SK-N-SH (cell line): ENCODE measurements around the gene DNAJC17.

Experiments
- GABPA ChIP-seq: IDR thresholded peaks from 2 replicates; pipeline ENCODE4 v1.4.0; 2012; ENCODE audit warnings: low read depth, mild to moderate bottlenecking
- MEF2A ChIP-seq: IDR thresholded peaks from 2 replicates; pipeline ENCODE4 v1.4.0; 2012; ENCODE audit warnings: low read depth, borderline replicate concordance
- NRF1 ChIP-seq: IDR thresholded peaks from 2 replicates; pipeline ENCODE4 v1.6.1; 2012; ENCODE audit warnings: low read depth, mild to moderate bottlenecking, low read length
- POLR2AphosphoS5 ChIP-seq: IDR thresholded peaks from 2 replicates; pipeline ENCODE4 v1.6.1; 2012; ENCODE audit warnings: low read depth, low read length
- RXRA ChIP-seq: IDR thresholded peaks from 2 replicates; pipeline ENCODE4 v1.4.0; 2012; ENCODE audit warnings: low read depth, mild to moderate bottlenecking, borderline replicate concordance
- SIN3A ChIP-seq: IDR thresholded peaks from 2 replicates; pipeline ENCODE4 v1.6.1; 2012; ENCODE audit warnings: low read depth, mild to moderate bottlenecking, low read length, moderate library complexity, borderline replicate concordance
- SMC3 ChIP-seq: IDR thresholded peaks from 2 replicates; pipeline ENCODE4 v1.6.1; 2012; ENCODE audit warnings: low read depth, low read length, improper control_type of control experiment
- TAF1 ChIP-seq: IDR thresholded peaks from 2 replicates; pipeline ENCODE4 v1.6.1; 2012; ENCODE audit warnings: low read depth, mild to moderate bottlenecking, low read length, moderate library complexity, borderline replicate concordance
- TCF12 ChIP-seq: IDR thresholded peaks from 2 replicates; pipeline ENCODE4 v1.4.0; 2012
- TF ChIP-seq, protein P1 (sequence below): fragments of 200-600 bp; sonication (generic); IDR thresholded peaks from 2 replicates; pipeline ENCODE4 v1.6.1; 2017; ENCODE audit warnings: antibody characterized with exemption, mild to moderate bottlenecking, moderate library complexity
- TF ChIP-seq, protein P2 (sequence below): IDR thresholded peaks from 2 replicates; pipeline ENCODE4 v1.4.0; 2012; ENCODE audit warnings: low read depth, borderline replicate concordance
- TF ChIP-seq, protein P3 (sequence below): IDR thresholded peaks from 2 replicates; pipeline ENCODE4 v1.4.0; 2012; ENCODE audit warnings: low read depth
- TF ChIP-seq, protein P4 (sequence below): fragments of 150-350 bp; IDR thresholded peaks from 2 replicates; pipeline ENCODE4 v1.6.1; 2016; ENCODE audit warnings: mild to moderate bottlenecking, low read depth, low read length
- TF ChIP-seq, protein P5 (sequence below): IDR thresholded peaks from 2 replicates; pipeline ENCODE4 v1.4.0; 2012; ENCODE audit warnings: low read depth, borderline replicate concordance

DNA sequence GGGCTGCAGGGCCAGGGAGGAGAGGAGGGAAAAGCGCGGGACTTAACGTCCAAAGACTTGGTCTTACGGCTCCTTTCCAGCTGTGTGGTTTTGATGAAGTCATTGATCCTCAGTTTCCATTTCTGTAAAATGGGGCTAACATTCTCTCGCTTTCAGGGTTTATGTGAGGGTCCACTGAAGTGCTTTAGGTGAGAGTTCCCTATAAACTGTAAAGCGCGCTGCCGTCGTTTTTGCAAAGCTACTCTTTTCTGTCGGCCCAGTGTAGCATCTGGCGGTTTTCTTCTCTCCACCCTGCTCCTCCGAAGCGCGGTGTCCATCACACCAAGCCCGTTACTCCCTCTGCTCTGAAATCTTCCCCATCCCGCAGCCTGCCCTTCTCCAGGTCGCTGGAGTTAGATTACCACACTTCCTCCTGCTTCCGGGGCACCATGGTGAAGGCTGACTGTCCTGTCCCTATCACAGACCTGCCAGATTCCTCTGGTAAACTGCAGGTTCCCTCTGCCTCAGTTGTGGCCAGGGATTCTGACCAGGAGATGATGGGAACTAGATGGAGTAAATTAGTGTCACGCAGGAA, 702 bp upstream of the DNAJC17 start:
- TF ChIP-seq, protein P1, sequence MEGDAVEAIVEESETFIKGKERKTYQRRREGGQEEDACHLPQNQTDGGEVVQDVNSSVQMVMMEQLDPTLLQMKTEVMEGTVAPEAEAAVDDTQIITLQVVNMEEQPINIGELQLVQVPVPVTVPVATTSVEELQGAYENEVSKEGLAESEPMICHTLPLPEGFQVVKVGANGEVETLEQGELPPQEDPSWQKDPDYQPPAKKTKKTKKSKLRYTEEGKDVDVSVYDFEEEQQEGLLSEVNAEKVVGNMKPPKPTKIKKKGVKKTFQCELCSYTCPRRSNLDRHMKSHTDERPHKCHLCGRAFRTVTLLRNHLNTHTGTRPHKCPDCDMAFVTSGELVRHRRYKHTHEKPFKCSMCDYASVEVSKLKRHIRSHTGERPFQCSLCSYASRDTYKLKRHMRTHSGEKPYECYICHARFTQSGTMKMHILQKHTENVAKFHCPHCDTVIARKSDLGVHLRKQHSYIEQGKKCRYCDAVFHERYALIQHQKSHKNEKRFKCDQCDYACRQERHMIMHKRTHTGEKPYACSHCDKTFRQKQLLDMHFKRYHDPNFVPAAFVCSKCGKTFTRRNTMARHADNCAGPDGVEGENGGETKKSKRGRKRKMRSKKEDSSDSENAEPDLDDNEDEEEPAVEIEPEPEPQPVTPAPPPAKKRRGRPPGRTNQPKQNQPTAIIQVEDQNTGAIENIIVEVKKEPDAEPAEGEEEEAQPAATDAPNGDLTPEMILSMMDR = no peak
- TF ChIP-seq SMC3 = no peak
- TF ChIP-seq, protein P2, sequence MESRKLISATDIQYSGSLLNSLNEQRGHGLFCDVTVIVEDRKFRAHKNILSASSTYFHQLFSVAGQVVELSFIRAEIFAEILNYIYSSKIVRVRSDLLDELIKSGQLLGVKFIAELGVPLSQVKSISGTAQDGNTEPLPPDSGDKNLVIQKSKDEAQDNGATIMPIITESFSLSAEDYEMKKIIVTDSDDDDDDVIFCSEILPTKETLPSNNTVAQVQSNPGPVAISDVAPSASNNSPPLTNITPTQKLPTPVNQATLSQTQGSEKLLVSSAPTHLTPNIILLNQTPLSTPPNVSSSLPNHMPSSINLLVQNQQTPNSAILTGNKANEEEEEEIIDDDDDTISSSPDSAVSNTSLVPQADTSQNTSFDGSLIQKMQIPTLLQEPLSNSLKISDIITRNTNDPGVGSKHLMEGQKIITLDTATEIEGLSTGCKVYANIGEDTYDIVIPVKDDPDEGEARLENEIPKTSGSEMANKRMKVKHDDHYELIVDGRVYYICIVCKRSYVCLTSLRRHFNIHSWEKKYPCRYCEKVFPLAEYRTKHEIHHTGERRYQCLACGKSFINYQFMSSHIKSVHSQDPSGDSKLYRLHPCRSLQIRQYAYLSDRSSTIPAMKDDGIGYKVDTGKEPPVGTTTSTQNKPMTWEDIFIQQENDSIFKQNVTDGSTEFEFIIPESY = no peak
- TF ChIP-seq TAF1 = no peak
- TF ChIP-seq, protein P3, sequence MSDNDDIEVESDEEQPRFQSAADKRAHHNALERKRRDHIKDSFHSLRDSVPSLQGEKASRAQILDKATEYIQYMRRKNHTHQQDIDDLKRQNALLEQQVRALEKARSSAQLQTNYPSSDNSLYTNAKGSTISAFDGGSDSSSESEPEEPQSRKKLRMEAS = no peak
- TF ChIP-seq GABPA = no peak
- no peak for TF ChIP-seq NRF1
- no peak for TF ChIP-seq POLR2AphosphoS5
- TF ChIP-seq SIN3A = no peak
- TF ChIP-seq TCF12 = no peak
- TF ChIP-seq, protein P4, sequence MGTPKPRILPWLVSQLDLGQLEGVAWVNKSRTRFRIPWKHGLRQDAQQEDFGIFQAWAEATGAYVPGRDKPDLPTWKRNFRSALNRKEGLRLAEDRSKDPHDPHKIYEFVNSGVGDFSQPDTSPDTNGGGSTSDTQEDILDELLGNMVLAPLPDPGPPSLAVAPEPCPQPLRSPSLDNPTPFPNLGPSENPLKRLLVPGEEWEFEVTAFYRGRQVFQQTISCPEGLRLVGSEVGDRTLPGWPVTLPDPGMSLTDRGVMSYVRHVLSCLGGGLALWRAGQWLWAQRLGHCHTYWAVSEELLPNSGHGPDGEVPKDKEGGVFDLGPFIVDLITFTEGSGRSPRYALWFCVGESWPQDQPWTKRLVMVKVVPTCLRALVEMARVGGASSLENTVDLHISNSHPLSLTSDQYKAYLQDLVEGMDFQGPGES = no peak
- TF ChIP-seq RXRA = no peak
- TF ChIP-seq, protein P5, sequence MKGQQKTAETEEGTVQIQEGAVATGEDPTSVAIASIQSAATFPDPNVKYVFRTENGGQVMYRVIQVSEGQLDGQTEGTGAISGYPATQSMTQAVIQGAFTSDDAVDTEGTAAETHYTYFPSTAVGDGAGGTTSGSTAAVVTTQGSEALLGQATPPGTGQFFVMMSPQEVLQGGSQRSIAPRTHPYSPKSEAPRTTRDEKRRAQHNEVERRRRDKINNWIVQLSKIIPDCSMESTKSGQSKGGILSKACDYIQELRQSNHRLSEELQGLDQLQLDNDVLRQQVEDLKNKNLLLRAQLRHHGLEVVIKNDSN = no peak
- no peak for TF ChIP-seq MEF2A
